GM10266 (cell line): ENCODE results near the gene CHD6.

Source experiments
- DNase-seq: peaks from one replicate; pipeline ENCODE4 v3.0.0; 2012; ENCODE audit errors: extremely low spot score
- TF ChIP-seq, protein P1 (sequence below): IDR thresholded peaks from 2 replicates; pipeline ENCODE4 v1.5.1; 2012; ENCODE audit warnings: mild to moderate bottlenecking, low read depth; ENCODE audit not compliant: control insufficient read depth, insufficient read depth; ENCODE audit errors: missing control alignments

Gene CHD6

GRCh38 chr20:41394931-41395666 is 223.1 kb downstream of the CHD6 start:
- TF ChIP-seq, protein P1, sequence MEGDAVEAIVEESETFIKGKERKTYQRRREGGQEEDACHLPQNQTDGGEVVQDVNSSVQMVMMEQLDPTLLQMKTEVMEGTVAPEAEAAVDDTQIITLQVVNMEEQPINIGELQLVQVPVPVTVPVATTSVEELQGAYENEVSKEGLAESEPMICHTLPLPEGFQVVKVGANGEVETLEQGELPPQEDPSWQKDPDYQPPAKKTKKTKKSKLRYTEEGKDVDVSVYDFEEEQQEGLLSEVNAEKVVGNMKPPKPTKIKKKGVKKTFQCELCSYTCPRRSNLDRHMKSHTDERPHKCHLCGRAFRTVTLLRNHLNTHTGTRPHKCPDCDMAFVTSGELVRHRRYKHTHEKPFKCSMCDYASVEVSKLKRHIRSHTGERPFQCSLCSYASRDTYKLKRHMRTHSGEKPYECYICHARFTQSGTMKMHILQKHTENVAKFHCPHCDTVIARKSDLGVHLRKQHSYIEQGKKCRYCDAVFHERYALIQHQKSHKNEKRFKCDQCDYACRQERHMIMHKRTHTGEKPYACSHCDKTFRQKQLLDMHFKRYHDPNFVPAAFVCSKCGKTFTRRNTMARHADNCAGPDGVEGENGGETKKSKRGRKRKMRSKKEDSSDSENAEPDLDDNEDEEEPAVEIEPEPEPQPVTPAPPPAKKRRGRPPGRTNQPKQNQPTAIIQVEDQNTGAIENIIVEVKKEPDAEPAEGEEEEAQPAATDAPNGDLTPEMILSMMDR, result no peak
- no peak for DNase-seq

DNA sequence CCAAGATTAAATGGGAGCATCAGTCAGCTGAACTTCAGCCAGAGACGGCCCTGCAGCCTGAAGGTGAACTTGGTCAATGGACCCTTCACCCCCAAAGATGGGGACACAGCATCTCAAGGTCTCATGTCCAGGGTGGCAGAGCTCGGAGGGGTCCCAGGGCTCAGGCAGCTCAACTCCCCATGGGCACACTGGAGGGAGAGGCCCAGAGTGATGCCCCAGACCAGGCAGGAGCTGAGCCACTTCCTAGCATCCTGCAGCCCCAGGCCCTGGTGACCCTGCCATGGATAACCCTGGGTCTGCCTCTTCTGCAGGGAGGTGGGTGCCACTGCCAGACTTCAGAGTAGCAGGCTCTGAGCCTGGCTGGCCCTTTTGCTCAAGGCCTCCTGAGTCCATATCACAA is 224.1 kb downstream of the CHD6 start:
- DNase-seq, result no peak
- TF ChIP-seq, protein P1, result no peak

DNA sequence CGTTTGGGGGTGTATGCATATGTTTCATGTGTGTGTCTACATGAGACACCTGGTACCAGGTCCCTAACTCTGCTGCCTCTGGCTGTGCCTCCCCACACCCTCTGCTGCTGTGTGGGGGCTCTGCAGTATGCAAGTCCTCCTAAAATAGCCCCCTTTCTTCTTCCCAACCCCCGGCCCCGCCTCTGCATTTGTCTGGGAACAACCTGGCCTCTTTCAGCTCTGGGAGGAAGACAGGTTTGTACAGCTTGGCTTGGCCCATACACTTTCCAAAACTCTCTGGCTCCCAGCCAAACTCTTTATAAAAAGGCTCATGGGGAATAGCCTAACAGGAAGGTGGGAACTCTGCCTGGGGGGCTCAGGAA is 224.5 kb downstream of the CHD6 start:
- TF ChIP-seq, protein P1, result no peak
- no peak for DNase-seq

DNA sequence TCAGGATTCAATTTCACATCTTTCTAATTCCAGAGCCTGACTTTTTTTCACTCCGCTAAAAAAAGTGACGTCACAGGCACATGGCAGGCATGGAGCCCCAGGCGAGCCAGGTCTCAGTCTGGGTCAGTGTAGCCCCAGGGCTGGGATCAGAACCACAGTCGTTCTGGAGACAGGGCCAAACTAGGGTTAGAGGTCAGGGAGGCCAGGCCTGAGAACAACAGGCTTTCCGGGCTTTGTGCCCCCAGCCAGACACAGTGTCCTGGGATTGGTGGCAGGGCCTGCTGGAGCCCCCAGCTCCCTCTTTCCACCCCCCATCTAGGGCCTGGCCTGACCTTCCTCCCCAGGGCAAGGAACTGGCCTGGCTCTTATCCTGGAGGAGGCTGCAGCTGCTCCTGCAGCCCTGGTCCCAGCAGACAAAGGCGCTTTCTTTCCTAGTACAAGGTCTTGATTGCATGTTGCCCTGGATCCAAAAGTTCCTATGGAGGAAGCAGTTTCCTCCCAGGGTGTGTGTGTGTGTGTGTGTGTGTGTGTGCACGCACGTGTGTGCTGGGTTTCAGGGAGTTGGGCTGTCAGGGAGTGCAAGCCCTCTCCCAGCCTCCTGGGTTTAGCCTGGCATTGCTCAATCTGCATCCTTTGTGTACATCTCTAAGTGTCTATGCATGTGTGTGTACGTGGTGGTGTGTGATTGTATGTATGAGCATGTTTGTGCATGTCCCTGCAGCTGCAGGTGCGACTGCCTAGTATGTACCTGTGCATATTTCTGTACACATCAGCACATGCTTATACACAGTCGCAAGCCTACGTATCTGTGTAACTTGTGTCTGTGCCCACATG is 225.1 kb downstream of the CHD6 start:
- TF ChIP-seq, protein P1, result no peak
- DNase-seq, result no peak

- TF ChIP-seq, protein P1, result no peak
- DNase-seq, result no peak
These were observed 225.9 kb downstream of the CHD6 start for GRCh38 chr20:41392295-41392694.

DNA sequence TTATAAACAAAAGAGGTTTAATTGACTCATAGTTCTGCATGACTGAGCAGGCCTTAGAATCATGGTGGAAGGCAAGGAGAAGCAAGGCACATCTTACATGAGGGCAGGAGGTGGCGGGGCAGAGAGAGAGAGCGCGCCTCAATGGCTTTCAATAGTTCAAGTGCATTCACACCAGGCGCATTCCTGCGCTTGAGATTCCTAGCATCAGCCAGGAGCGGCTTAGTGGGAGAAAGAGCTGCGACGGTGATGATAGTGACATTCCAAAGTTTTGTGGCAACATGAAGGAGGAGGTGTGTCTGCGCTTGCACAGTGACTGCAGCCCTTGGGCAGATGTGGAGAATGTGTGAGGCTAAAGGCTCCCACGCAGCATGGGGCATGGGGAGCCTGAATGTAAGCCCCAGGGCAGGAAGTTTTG is 226.6 kb downstream of the CHD6 start:
- no peak for DNase-seq
- TF ChIP-seq, protein P1, result no peak

DNA sequence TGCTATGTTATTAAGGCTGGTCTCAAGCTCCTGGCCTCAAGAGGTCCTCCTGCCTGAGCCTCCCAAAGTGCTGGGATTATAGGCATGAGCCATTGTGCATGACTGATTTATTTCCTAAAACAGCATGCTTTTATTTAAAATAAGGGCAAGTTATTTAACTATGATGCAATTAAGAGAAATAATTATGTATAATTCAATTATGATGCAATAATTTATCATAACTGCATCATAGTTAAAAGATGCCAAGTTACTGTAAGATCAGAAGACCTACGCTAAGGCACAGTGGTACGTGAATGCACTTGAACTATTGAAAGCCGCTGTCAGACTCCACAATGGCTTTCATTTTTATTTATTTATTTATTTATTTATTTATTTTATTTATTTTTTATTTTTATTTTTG is 227.3 kb downstream of the CHD6 start:
- no peak for DNase-seq
- TF ChIP-seq, protein P1, result no peak
